Adrenal gland (tissue), 12 donors: ENCODE measurements around the gene FGD6. TPM values are rescaled to one million over a fixed set of nuclear protein-coding genes. Genes with fewer than 3 reads are reported as not detected.

Experiments used
- DNase-seq, 7 donors: peaks; one replicate each; pipeline ENCODE4 v3.0.0-alpha.2; 2019 to 2020
- H3K27ac ChIP-seq, 5 donors: fragments of 200-600 bp; sonication (generic) in 4 of 5; 1 replicate in 3 of 5; 2 replicates in 2 of 5; pipeline versions ENCODE4 v1.5.1 to v1.8.0; 2016 to 2020; ENCODE audit warnings: mild to moderate bottlenecking in 1 of 5
- H3K27me3 ChIP-seq: fragments of 200-600 bp; 2 replicates; pipeline ENCODE4 v1.8.0; 2021
- H3K36me3 ChIP-seq, 2 donors: fragments of 200-600 bp; replicated peaks in 1 of 2; 1 replicate in 1 of 2; 2 replicates in 1 of 2; pipeline versions ENCODE4 v1.5.1 to v1.8.0; 2018 to 2022
- H3K4me1 ChIP-seq, 2 donors: fragments of 200-600 bp; replicated peaks in 1 of 2; 1 replicate in 1 of 2; 2 replicates in 1 of 2; pipeline versions ENCODE4 v1.5.1 to v1.8.0; 2018 to 2021
- H3K4me3 ChIP-seq, 4 donors: fragments of 200-600 bp; sonication (generic) in 3 of 4; one replicate each; pipeline ENCODE4 v1.5.1; 2016 to 2018
- H3K9me3 ChIP-seq, 3 donors: fragments of 200-600 bp; sonication (generic) in 1 of 3; replicated peaks in 1 of 3; 1 replicate in 2 of 3; 2 replicates in 1 of 3; pipeline versions ENCODE4 v1.5.1 to v1.8.0; 2016 to 2021
- POLR2A ChIP-seq, 2 donors: fragments of 450-650 bp; IDR thresholded peaks; one replicate each; pipeline ENCODE4 v1.6.1; 2017; ENCODE audit warnings: antibody characterized with exemption in 2 of 2, mild to moderate bottlenecking in 2 of 2, moderate library complexity in 1 of 2
- WGBS, 4 donors: extraction: QIAGEN DNeasy Blood & Tissue Kit in 2 of 4; methylation state at CpG; one replicate each; pipeline versions ENCODE4 v1.1.5 to v1.1.7; 2013 to 2017; 5-methylcytosine and 5-hydroxymethylcytosine counted together
- intact Hi-C, 2 donors: fragments of 100-400 bp; cut with DNase I; formaldehyde crosslinking; loops; one replicate each; pipeline versions ENCODE4 v1.14.1 to v1.15.0; 2022 to 2023
- polyA plus RNA-seq, 3 donors: library from polyadenylated mRNA; stranded (reverse); fragments of 200-250 nt in 2 of 3; fragments of 350-450 nt in 1 of 3; fragmentation: Illumina TruSeq in 1 of 3; extraction: RNeasy Lipid Tissue Mini Kit (QIAGEN cat#74804) in 1 of 3; gene quantifications; one replicate each; pipeline ENCODE4 v1.2.3, GENCODE V29; 2013 to 2014
- total RNA-seq, 9 donors: library from RNA; depleted of rRNA in 4 of 9; stranded (reverse); fragments of >200 nt in 4 of 9; fragments of 120-200 nt in 1 of 9; fragmentation: NEBNext Ultra II Directional in 1 of 9; extraction: Animal tissue kit (Norgen Biotek cat#: 25700) in 1 of 9; gene quantifications; one replicate each; pipeline versions ENCODE4 v1.1.0 to v1.2.4, GENCODE V29; 2013 to 2023
- TF ChIP-seq, protein P1 (sequence below), 6 experiments: fragments of 450-650 bp in 4 of 6; fragments of 200-600 bp in 2 of 6; sonication (generic) in 1 of 6; IDR thresholded peaks; 1 replicate in 5 of 6; 2 replicates in 1 of 6; pipeline versions ENCODE4 v1.5.1 to v1.8.0; 2016 to 2021; ENCODE audit warnings: antibody characterized with exemption in 6 of 6, mild to moderate bottlenecking in 2 of 6, moderate library complexity in 1 of 6
- donor health status: healthy with polysubstance abuse.
- donor health status: Bipolar disorder and iron deficiency.
- donor health status: DM: yes; HTN: yes; CAD: no.
- donor health status: DM: no; HTN: no; CAD: no.
- donor health status: DM: no; HTN: no; CAD: no.
- donor health status: DM: yes; HTN: yes; CAD: no.

FGD6 gene
- total and polyA plus RNA-seq, 12 donors = 2.3 to 33.9 (median 18.1) TPM

DNA sequence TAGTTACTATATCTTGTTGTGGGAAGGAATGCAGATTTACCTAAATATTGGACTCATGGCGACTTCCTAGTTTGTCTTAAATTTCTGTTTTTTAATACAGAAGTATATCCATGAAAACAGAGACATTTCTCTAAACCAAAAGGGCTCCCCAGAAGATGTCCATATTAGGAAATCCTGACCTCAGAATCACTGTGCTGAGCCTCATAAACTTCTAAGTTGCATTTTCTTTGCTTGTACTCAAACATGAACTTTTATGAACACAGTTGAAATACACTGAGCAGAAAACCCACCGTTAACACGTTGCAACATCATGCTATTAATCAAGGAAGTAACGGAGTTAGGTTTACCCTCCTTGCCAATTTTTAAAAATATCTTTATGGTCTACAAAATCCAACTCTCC lies 100.9 kb downstream of the FGD6 start:
- H3K4me3 ChIP-seq = no peak overlapping the region
- peaks cover 0 to 7% of the 10 kb centered on the region in 2 donors for H3K36me3 ChIP-seq
- H3K27ac ChIP-seq = no peak overlapping the region
- H3K9me3 ChIP-seq = no peaks in the 10 kb centered on the region
- intact Hi-C loops = loop anchor here (2.0 to 10.0 kb wide), 4 partner anchors 100 to 418 kb away; partner anchors contain the start of genes FGD6 (in 1 of the 2) and VEZT (in 1 of the 2)
- H3K27me3 ChIP-seq = no peaks in the 10 kb centered on the region
- TF ChIP-seq POLR2A (IDR thresholded peaks at IDR 0.05) = no peak
- TF ChIP-seq, protein P1, sequence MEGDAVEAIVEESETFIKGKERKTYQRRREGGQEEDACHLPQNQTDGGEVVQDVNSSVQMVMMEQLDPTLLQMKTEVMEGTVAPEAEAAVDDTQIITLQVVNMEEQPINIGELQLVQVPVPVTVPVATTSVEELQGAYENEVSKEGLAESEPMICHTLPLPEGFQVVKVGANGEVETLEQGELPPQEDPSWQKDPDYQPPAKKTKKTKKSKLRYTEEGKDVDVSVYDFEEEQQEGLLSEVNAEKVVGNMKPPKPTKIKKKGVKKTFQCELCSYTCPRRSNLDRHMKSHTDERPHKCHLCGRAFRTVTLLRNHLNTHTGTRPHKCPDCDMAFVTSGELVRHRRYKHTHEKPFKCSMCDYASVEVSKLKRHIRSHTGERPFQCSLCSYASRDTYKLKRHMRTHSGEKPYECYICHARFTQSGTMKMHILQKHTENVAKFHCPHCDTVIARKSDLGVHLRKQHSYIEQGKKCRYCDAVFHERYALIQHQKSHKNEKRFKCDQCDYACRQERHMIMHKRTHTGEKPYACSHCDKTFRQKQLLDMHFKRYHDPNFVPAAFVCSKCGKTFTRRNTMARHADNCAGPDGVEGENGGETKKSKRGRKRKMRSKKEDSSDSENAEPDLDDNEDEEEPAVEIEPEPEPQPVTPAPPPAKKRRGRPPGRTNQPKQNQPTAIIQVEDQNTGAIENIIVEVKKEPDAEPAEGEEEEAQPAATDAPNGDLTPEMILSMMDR (IDR thresholded peaks at IDR 0.05) = no peak
- H3K4me1 ChIP-seq = peaks cover 0 to 7% of the 10 kb centered on the region in 2 donors
- DNase-seq = no peak
- WGBS, 4 donors = 55 to 72% (median 58%) methylated on average over 4 of the region's 4 CpGs

DNA sequence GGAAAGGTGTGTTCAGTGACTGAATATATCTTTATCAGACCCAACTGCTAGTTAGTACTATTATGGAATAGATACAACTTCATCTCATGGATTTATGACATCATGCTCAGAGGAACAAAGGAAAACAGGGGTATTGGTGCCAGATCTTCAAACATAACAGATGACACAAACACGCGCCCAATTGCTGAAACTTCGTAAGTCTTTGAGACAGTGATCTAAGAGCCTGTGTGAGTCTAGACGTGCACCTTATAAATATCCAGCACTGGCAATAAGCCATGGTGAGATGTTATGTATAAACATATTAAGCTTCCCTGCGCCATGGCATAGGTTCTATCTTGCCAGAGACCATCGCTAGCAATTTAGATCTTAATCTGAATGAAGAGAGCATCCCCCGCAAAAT lies 101.6 kb downstream of the FGD6 start:
- TF ChIP-seq, protein P1 (IDR thresholded peaks at IDR 0.05) = no peak
- TF ChIP-seq POLR2A (IDR thresholded peaks at IDR 0.05) = no peak
- Histone ChIP-seq H3K27me3 (no peaks in the 10 kb centered on the region), H3K27ac (no peak overlapping the region), H3K4me1 (peaks cover 0 to 7% of the 10 kb centered on the region in 2 donors), H3K9me3 (no peaks in the 10 kb centered on the region), H3K4me3 (no peak overlapping the region), H3K36me3 (peaks cover 0 to 7% of the 10 kb centered on the region in 2 donors)
- WGBS, 4 donors = 76 to 86% (median 79%) methylated on average over 7 of the region's 7 CpGs
- no peak for DNase-seq
- intact Hi-C loops = loop anchor here (2.0 to 10.0 kb wide), 4 partner anchors 101 to 419 kb away; partner anchors contain the start of genes FGD6 (in 1 of the 2) and VEZT (in 1 of the 2)

DNA sequence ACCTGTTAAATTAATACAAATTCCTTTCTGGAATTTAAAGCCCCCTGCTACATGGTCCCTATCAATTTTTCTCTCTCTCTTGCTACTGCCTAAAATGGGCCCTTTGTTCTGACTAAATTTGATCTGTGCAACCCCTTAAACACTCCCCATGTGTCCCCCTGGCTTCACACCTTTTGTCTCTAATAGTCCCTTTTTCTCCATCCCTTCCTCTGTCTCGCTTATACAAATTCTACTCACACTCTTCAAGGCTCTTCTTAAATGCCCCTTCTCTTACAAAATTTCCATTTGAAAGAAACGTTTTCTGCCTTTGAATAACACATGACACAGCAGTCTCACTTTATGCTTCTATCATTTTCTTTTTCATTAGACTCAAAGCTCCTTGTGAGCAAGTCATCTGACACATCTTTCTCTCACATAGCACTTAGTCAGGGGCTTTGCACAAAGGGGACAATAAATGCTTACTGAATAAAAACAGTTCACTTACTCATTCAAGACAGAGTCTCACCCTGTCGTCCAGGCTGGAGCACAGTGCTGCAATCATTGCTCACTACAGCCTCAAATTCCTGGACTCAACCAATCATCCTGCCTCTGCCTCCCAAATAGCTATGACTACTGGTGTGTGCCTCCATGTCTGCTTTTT lies 102.4 kb downstream of the FGD6 start:
- DNase-seq = no peak
- 73 to 78% (median 75%) methylated on average over 3 of the region's 3 CpGs for WGBS, 4 donors
- intact Hi-C loops = loop anchor here (5.0 to 10.0 kb wide), 3 partner anchors 217 to 420 kb away; no protein-coding TSS in a partner anchor
- H3K9me3 ChIP-seq = no peaks in the 10 kb centered on the region
- no peak for TF ChIP-seq POLR2A (IDR thresholded peaks at IDR 0.05)
- TF ChIP-seq, protein P1 (IDR thresholded peaks at IDR 0.05) = no peak
- no peaks in the 10 kb centered on the region for H3K27me3 ChIP-seq
- no peak overlapping the region for H3K27ac ChIP-seq
- H3K4me3 ChIP-seq = no peak overlapping the region
- H3K4me1 ChIP-seq = peaks cover 0 to 7% of the 10 kb centered on the region in 2 donors
- peaks cover 0 to 7% of the 10 kb centered on the region in 2 donors for H3K36me3 ChIP-seq

DNA sequence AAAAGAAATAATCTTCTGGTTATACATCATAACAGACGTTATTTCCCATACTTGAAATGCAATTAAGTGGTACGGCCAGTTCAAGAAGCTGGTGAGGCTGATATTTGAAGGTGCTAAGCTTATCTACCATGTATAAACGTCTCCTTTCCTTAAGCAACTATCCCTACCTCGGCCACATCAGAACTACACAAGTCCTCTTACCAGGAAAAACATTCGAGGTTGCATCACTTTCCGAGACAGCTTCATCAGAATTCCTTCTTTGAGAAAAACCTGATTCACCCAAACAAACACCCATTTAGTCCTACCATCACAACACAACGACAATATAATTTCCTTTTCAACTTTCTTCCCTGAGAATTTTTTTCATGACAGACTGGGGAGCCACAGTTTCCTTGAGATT lies 109.9 kb downstream of the FGD6 start:
- TF ChIP-seq, protein P1 (IDR thresholded peaks at IDR 0.05) = no peak
- no peak for TF ChIP-seq POLR2A (IDR thresholded peaks at IDR 0.05)
- DNase-seq = no peak
- Histone ChIP-seq H3K4me3 (no peak overlapping the region), H3K27ac (no peak overlapping the region), H3K36me3 (peaks cover 0 to 29% of the 10 kb centered on the region in 2 donors), H3K4me1 (no peaks in the 10 kb centered on the region), H3K27me3 (no peaks in the 10 kb centered on the region), H3K9me3 (no peaks in the 10 kb centered on the region)
- 87 to 93% (median 89%) methylated on average over 7 of the region's 7 CpGs for WGBS, 4 donors
- intact Hi-C loops = no loop called here
